ENCODE results near the gene STK16.

- TF ChIP-seq CTCF (IDR thresholded peaks at IDR 0.05; ENCODE audit: low read depth, low read length) (no peak), EZH2phosphoT487 (IDR thresholded peaks at IDR 0.05; ENCODE audit: low read depth) (no peak)
Measured at GRCh38 chr2:219205981-219206327, 39.3 kb upstream of the STK16 start.
